HEK293T (cell line): ENCODE results near the gene THSD7A.

Experiments
- CTCF ChIA-PET: fragments of 350-600 bp; formaldehyde crosslinking; extraction: SDS; loops from one replicate; lab custom pipeline; 2021; ENCODE audit warnings: antibody characterized with exemption, inconsistent platforms; lab: Yijun Ruan, JAX
- POLR2A ChIA-PET: fragments of 350-600 bp; formaldehyde crosslinking; extraction: SDS; loops from one replicate; lab custom pipeline; 2020; ENCODE audit warnings: antibody characterized with exemption, inconsistent platforms; lab: Yijun Ruan, JAX
- DNase-seq: peaks from one replicate; pipeline ENCODE4 v3.0.0; 2012; ENCODE audit warnings: mixed read lengths; ENCODE audit errors: extremely low spot score
- ARNT ChIP-seq: fragments of 450-650 bp; IDR thresholded peaks from 2 replicates; pipeline ENCODE4 v1.6.1; 2017; ENCODE audit warnings: mild to moderate bottlenecking
- BHLHE40 ChIP-seq: fragments of 450-650 bp; IDR thresholded peaks from 2 replicates; pipeline ENCODE4 v1.6.1; 2016; ENCODE audit warnings: mild to moderate bottlenecking, moderate library complexity, borderline replicate concordance
- CTBP1 ChIP-seq: fragments of 450-650 bp; IDR thresholded peaks from 2 replicates; pipeline ENCODE4 v1.6.1; 2016; ENCODE audit warnings: borderline replicate concordance
- ELF4 ChIP-seq: fragments of 450-650 bp; IDR thresholded peaks from 2 replicates; pipeline ENCODE4 v1.6.1; 2017; ENCODE audit warnings: antibody characterized with exemption
- FOXA1 ChIP-seq: fragments of 450-650 bp; IDR thresholded peaks from 2 replicates; pipeline ENCODE4 v1.6.1; 2016; ENCODE audit warnings: mild to moderate bottlenecking
- FOXK2 ChIP-seq: fragments of 450-650 bp; IDR thresholded peaks from 2 replicates; pipeline ENCODE4 v1.6.1; 2016; ENCODE audit warnings: mild to moderate bottlenecking
- FOXM1 ChIP-seq: fragments of 450-650 bp; IDR thresholded peaks from 2 replicates; pipeline ENCODE4 v1.6.1; 2017; ENCODE audit warnings: mild to moderate bottlenecking, borderline replicate concordance
- HDGF ChIP-seq: fragments of 450-650 bp; IDR thresholded peaks from 2 replicates; pipeline ENCODE4 v1.6.1; 2017; ENCODE audit warnings: antibody characterized with exemption, borderline replicate concordance
- L3MBTL2 ChIP-seq: fragments of 450-650 bp; conservative IDR thresholded peaks from 2 replicates; pipeline ENCODE4 v1.6.1; 2016; ENCODE audit warnings: mild to moderate bottlenecking
- LEF1 ChIP-seq: fragments of 450-650 bp; IDR thresholded peaks from 2 replicates; pipeline ENCODE4 v1.6.1; 2017; ENCODE audit warnings: mild to moderate bottlenecking, borderline replicate concordance
- NFRKB ChIP-seq: fragments of 450-650 bp; IDR thresholded peaks from 2 replicates; pipeline ENCODE4 v1.6.1; 2016; ENCODE audit warnings: mild to moderate bottlenecking, moderate library complexity
- PKNOX1 ChIP-seq: fragments of 450-650 bp; IDR thresholded peaks from 2 replicates; pipeline ENCODE4 v1.6.1; 2016
- SP1 ChIP-seq: fragments of 450-650 bp; IDR thresholded peaks from 2 replicates; pipeline ENCODE4 v1.6.1; 2017
- SUZ12 ChIP-seq: fragments of 450-650 bp; IDR thresholded peaks from 2 replicates; pipeline ENCODE4 v1.6.1; 2016; ENCODE audit warnings: mild to moderate bottlenecking
- TARDBP ChIP-seq: fragments of 450-650 bp; IDR thresholded peaks from 2 replicates; pipeline ENCODE4 v1.6.1; 2016
- ZNF384 ChIP-seq: fragments of 450-650 bp; IDR thresholded peaks from 2 replicates; pipeline ENCODE4 v1.6.1; 2016

Gene THSD7A

GRCh38 chr7:11607686-11608085, 224.3 kb downstream of the THSD7A start:
- DNase-seq = no peak
- TF ChIP-seq HDGF = no peak
- TF ChIP-seq BHLHE40 = no peak
- TF ChIP-seq CTBP1 = no peak
- no peak for TF ChIP-seq FOXA1
- no peak for TF ChIP-seq L3MBTL2
- no peak for TF ChIP-seq NFRKB
- no peak for TF ChIP-seq ARNT
- TF ChIP-seq PKNOX1 = no peak
- ChIA-PET CTCF (no interaction called here), POLR2A (no interaction called here)

DNA sequence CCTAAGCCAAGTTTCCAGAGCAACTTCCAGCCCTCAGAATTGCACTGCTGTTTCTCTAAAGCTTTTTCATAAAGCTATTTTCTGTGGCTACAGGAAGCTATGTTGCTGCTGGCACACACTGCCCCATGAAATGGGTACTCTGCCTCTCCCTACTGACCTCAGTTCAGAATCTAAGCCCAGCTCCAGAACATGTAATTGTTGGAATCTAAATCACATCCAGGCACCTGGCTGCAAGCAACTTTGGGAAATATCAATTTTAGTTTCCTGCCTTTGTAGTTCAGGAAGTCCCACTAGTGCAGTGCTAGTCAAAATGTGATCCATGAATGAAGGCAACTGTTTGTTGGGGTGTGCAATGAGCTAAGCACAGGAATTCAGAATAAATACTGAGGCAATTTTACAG, 226.2 kb downstream of the THSD7A start:
- no peak for DNase-seq
- CTCF ChIA-PET = no interaction called here
- POLR2A ChIA-PET = no interaction called here
- TF ChIP-seq FOXK2 = no peak
- TF ChIP-seq BHLHE40 = no peak
- no peak for TF ChIP-seq FOXA1
- no peak for TF ChIP-seq ELF4
- no peak for TF ChIP-seq ZNF384
- TF ChIP-seq TARDBP = no peak
- no peak for TF ChIP-seq SP1
- TF ChIP-seq NFRKB = no peak
- TF ChIP-seq FOXM1 = no peak

- no peak for TF ChIP-seq NFRKB
- no peak for TF ChIP-seq PKNOX1
- TF ChIP-seq HDGF = no peak
- no peak for TF ChIP-seq FOXK2
- no peak for TF ChIP-seq FOXA1
- CTCF ChIA-PET = no interaction called here
Measured at GRCh38 chr7:11604505-11604904, 227.5 kb downstream of the THSD7A start.

GRCh38 chr7:11601761-11602160, 230.2 kb downstream of the THSD7A start:
- DNase-seq = no peak
- CTCF ChIA-PET = interaction anchor here (0.8 kb wide), 1 partner anchor 181 kb away, joined by 3 read pairs; no protein-coding TSS in a partner anchor
- POLR2A ChIA-PET = no interaction called here
- TF ChIP-seq TARDBP (no peak), ELF4 (no peak), CTBP1 (no peak), SUZ12 (no peak), ZNF384 (no peak), ARNT (no peak)

More at GRCh38 chr7:11604505-11604904, 227.5 kb downstream of the THSD7A start:
- POLR2A ChIA-PET = no interaction called here
- DNase-seq = no peak

DNA sequence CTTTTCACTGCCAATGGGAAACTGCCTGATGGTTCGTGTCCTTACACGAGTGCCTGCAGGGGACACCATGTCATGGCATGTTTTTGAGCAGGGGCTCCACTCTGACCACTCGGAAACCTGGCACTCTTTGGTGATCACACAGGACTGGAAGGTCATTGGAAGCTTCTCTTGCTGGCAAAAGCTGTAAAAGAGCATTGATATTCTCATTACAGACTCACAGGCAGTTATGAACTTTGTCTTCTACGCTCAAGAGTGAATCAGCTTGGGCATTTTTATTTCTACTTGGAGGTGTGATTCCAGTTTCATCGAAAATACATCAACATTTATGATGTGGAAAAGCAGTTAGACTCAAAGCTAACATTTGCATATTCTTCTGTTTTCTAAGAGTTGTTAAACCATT, 238.7 kb downstream of the THSD7A start:
- DNase-seq = no peak
- POLR2A ChIA-PET = no interaction called here
- CTCF ChIA-PET = no interaction called here

DNA sequence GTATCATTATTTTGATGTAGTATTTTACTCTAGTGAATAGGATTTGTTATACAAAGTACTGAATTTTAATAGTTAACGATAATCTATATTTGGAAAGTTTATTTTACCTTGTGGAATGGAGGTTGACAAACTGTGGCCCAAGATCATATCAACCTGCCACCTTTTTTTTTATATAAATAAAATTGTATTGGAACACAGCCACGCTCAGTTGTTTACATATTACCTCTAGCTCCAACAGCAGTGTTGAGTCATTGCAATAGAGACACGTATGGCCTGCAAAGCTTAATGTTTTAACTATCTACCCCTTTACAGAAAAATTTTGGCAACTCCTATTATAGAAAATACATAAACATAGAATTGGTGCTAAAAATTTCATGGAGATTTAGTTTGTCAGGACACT, 239.3 kb downstream of the THSD7A start:
- CTCF ChIA-PET = no interaction called here
- POLR2A ChIA-PET = no interaction called here

More for the DNA sequence above, 238.7 kb downstream of the THSD7A start:
- TF ChIP-seq HDGF (no peak), TARDBP (no peak), NFRKB (no peak), FOXK2 (no peak), FOXA1 (no peak), FOXM1 (no peak), L3MBTL2 (no peak), ZNF384 (no peak), BHLHE40 (no peak), ELF4 (no peak), ARNT (no peak), PKNOX1 (no peak), SP1 (no peak), LEF1 (no peak), SUZ12 (no peak)

More for the DNA sequence above, 239.3 kb downstream of the THSD7A start:
- TF ChIP-seq SP1 = no peak
- TF ChIP-seq SUZ12 = no peak
- TF ChIP-seq TARDBP = no peak
- no peak for TF ChIP-seq PKNOX1
- no peak for TF ChIP-seq FOXA1
- no peak for DNase-seq
